SK-N-SH treated with all-trans-retinoic acid at 6 μM for 48 hours (cell line): ENCODE data around the gene CHD3.

Source experiments
- ARNTL ChIP-seq: fragments of 450-650 bp; formaldehyde crosslinking; IDR thresholded peaks from 2 replicates; pipeline ENCODE4 v1.5.0; 2020; ENCODE audit warnings: low read depth, mild to moderate bottlenecking, moderate library complexity, borderline replicate concordance
- CREB5 ChIP-seq: fragments of 250-450 bp; sonication (Bioruptor Pico); IDR thresholded peaks from 2 replicates; pipeline ENCODE4 v1.5.1; 2020; ENCODE audit warnings: low read depth, mild to moderate bottlenecking, moderate library complexity
- CSDC2 ChIP-seq: fragments of 250-450 bp; sonication (Bioruptor Pico); IDR thresholded peaks from 2 replicates; pipeline ENCODE4 v1.5.0; 2020; ENCODE audit warnings: mild to moderate bottlenecking, moderate library complexity
- GLIS3 ChIP-seq: fragments of 250-450 bp; sonication (Bioruptor Pico); IDR thresholded peaks from 2 replicates; pipeline ENCODE4 v1.5.0; 2020; ENCODE audit warnings: mild to moderate bottlenecking, moderate library complexity
- RARB ChIP-seq: fragments of 250-450 bp; sonication (Bioruptor Pico); IDR thresholded peaks from 2 replicates; pipeline ENCODE4 v1.8.0; 2021; ENCODE audit warnings: mild to moderate bottlenecking, moderate library complexity
- ZFP3 ChIP-seq: fragments of 250-450 bp; sonication (Bioruptor Pico); IDR thresholded peaks from 2 replicates; pipeline ENCODE4 v1.5.0; 2020; ENCODE audit warnings: mild to moderate bottlenecking, moderate library complexity
- ZNF8 ChIP-seq: fragments of 450-650 bp; formaldehyde crosslinking; IDR thresholded peaks from 2 replicates; pipeline ENCODE4 v1.5.0; 2020; ENCODE audit warnings: mild to moderate bottlenecking, moderate library complexity
- TF ChIP-seq, protein P1 (sequence below): fragments of 250-450 bp; sonication (Bioruptor Pico); IDR thresholded peaks from 2 replicates; pipeline ENCODE4 v1.8.0; 2021; ENCODE audit warnings: low read depth, mild to moderate bottlenecking, moderate library complexity, borderline replicate concordance

DNA sequence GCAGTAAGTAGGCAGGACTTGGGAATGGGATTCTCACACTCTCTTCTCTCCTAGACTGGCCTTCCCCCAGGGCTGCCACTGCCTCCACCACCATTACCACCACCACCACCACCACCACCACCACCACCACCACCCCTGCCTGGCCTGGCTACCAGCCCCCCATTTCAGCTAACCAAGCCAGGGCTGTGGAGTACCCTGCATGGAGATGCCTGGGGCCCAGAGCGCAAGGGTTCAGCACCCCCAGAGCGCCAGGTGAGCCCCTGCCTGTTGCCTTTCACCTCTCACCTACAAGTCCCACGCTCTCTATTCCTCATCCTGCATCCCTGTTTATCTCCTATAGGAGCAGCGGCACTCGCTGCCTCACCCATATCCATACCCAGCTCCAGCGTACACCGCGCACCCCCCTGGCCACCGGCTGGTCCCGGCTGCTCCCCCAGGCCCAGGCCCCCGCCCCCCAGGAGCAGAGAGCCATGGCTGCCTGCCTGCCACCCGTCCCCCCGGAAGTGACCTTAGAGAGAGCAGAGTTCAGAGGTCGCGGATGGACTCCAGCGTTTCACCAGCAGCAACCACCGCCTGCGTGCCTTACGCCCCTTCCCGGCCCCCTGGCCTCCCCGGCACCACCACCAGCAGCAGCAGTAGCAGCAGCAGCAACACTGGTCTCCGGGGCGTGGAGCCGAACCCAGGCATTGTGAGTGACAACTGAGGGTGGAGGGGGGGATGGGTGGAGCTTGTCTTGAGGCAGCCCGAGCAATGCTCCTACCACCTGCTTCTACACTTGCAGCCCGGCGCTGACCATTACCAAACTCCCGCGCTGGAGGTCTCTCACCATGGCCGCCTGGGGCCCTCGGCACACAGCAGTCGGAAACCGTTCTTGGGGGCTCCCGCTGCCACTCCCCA, 41.6 kb upstream of the CHD3 start:
- TF ChIP-seq RARB (CRISPR knock-in tag), result no peak
- no peak for TF ChIP-seq ARNTL (CRISPR knock-in tag)
- TF ChIP-seq, protein P1, sequence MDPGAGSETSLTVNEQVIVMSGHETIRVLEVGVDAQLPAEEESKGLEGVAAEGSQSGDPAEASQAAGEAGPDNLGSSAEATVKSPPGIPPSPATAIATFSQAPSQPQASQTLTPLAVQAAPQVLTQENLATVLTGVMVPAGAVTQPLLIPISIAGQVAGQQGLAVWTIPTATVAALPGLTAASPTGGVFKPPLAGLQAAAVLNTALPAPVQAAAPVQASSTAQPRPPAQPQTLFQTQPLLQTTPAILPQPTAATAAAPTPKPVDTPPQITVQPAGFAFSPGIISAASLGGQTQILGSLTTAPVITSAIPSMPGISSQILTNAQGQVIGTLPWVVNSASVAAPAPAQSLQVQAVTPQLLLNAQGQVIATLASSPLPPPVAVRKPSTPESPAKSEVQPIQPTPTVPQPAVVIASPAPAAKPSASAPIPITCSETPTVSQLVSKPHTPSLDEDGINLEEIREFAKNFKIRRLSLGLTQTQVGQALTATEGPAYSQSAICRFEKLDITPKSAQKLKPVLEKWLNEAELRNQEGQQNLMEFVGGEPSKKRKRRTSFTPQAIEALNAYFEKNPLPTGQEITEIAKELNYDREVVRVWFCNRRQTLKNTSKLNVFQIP (CRISPR knock-in tag), result no peak
- no peak for TF ChIP-seq ZFP3
- TF ChIP-seq CSDC2 (CRISPR knock-in tag), result no peak
- TF ChIP-seq ZNF8 (CRISPR knock-in tag), result no peak
- no peak for TF ChIP-seq GLIS3 (CRISPR knock-in tag)
- no peak for TF ChIP-seq CREB5 (CRISPR knock-in tag)
